ENCODE results near the gene CABCOCO1. TPM values are rescaled to one million over a fixed set of nuclear protein-coding genes. Genes with fewer than 3 reads are reported as not detected.

CABCOCO1 gene
- polyA plus RNA-seq, 1 of the 3 experiments (the other 2 are of a cell fraction): 0.71 TPM

GRCh38 chr10:61628151-61628874, 34.4 kb upstream of the CABCOCO1 start:
- Histone ChIP-seq H2AFZ (ENCODE audit: low read depth) (no peak overlapping the region; the same call in 1 of the 2 replicates), H3K27me3 (ENCODE audit: insufficient read depth) (no peaks in the 10 kb centered on the region), H3K4me2 (peak overlapping the region; percentile 58), H3K79me2 (ENCODE audit: insufficient read depth) (no peaks in the 10 kb centered on the region), H3K9ac (peak overlapping the region; percentile 44; the same call in 1 of the 2 replicates), H3K4me1 (ENCODE audit: control insufficient read depth in 1 of 2, insufficient read depth in 2 of 2, low read depth in 1 of 2, low read length in 1 of 2) (peaks cover 0 to 17% of the 10 kb centered on the region in 2 experiments; a peak in 1 of 4 replicates), H3K9me3 (no peaks in the 10 kb centered on the region), H3K4me3 (ENCODE audit: low read depth in 2 of 2, low read length in 1 of 2) (no peak overlapping the region), H3K27ac (ENCODE audit: low read depth in 2 of 2, low read length in 1 of 2) (peak overlapping the region; percentile 56 to 85; a peak in 3 of 4 replicates), H3K9me2 (no peaks in the 10 kb centered on the region), H3K36me3 (replicated peaks in 1 of 2; ENCODE audit: control insufficient read depth in 1 of 2, insufficient read depth in 2 of 2, low read length in 1 of 2) (no peaks in the 10 kb centered on the region), H4K20me1 (ENCODE audit: insufficient read depth) (no peaks in the 10 kb centered on the region), H3F3A (replicated peaks; ENCODE audit: insufficient read depth) (peaks cover 26% of the 10 kb centered on the region)
- ChIA-PET POLR2A (no interaction called here), CTCF (interaction anchor here (0.6 to 0.8 kb wide), 2 partner anchors 12 to 344 kb away, joined by 3 read pairs; no protein-coding TSS in a partner anchor)
- no peak for DNase-seq
- 38% methylated on average over 3 of the region's 3 CpGs for WGBS (ENCODE audit: low lambda C conversion rate)
- TF ChIP-seq SIN3A (IDR thresholded peaks at IDR 0.05; ENCODE audit: borderline replicate concordance, low read depth, low read length) (no peak), YY1 (IDR thresholded peaks at IDR 0.05; ENCODE audit: low read depth) (no peak), TAF1 (IDR thresholded peaks at IDR 0.05; ENCODE audit: borderline replicate concordance, low read depth, low read length) (0 out of 2 replicates have a peak, but pooled peaks have one; percentile 25), MEF2A (IDR thresholded peaks at IDR 0.05; ENCODE audit: borderline replicate concordance, low read depth) (no peak), FOXM1 (IDR thresholded peaks at IDR 0.05; ENCODE audit: low read depth) (0 out of 2 replicates have a peak, but pooled peaks have one; percentile 20), EP300 (IDR thresholded peaks at IDR 0.05; ENCODE audit: borderline replicate concordance in 1 of 2, low read depth in 1 of 2, low read length in 1 of 2) (0 out of 4 replicates have a peak, but pooled peaks of 1 of the 2 experiments have one; percentile 46), POLR2AphosphoS5 (IDR thresholded peaks at IDR 0.05; ENCODE audit: low read depth, low read length) (peak; percentile 45; the same call in 1 of the 2 replicates), ZBTB33 (IDR thresholded peaks at IDR 0.05; ENCODE audit: borderline replicate concordance, low read depth) (no peak), NFIC (IDR thresholded peaks at IDR 0.05; ENCODE audit: borderline replicate concordance) (peak; percentile 47; the same call in 1 of the 2 replicates), FOSL2 (IDR thresholded peaks at IDR 0.05; ENCODE audit: borderline replicate concordance, low read depth) (peak; percentile 77), PBX3 (IDR thresholded peaks at IDR 0.05) (peak; percentile 79), JUND (IDR thresholded peaks at IDR 0.05) (peak; percentile 66), TEAD4 (IDR thresholded peaks at IDR 0.05; ENCODE audit: borderline replicate concordance, insufficient read depth) (peak; percentile 58; the same call in 1 of the 2 replicates), TCF12 (IDR thresholded peaks at IDR 0.05) (peak; percentile 68; the same call in 1 of the 2 replicates)
